SK-N-DZ (cell line): ENCODE data around the gene SRRM1.
"Not testable (repeated sequence)": the region's sequence is repeated elsewhere in the genome, so short reads cannot be mapped to it uniquely, and the experiment has no call there.

ENCODE experiments used
- DNase-seq: peaks from one replicate; pipeline ENCODE4 v3.0.0-alpha.2; 2015; ENCODE audit warnings: low spot score

Gene SRRM1

GRCh38 chr1:24643363-24644099, 429 bp downstream of the SRRM1 start:
- DNase-seq, result no peak

GRCh38 chr1:24644100-24644384, 940 bp downstream of the SRRM1 start:
- DNase-seq, result peak; percentile 10

GRCh38 chr1:24648919-24649318, 5.8 kb downstream of the SRRM1 start:
- DNase-seq, result no peak

GRCh38 chr1:24652382-24652781, 9.3 kb downstream of the SRRM1 start:
- DNase-seq, result no peak

- no peak for DNase-seq
Measured at GRCh38 chr1:24654010-24654409, 10.9 kb downstream of the SRRM1 start.

GRCh38 chr1:24656046-24656445, 12.9 kb downstream of the SRRM1 start:
- no peak for DNase-seq

GRCh38 chr1:24657781-24658180, 14.7 kb downstream of the SRRM1 start:
- DNase-seq, result no peak

- DNase-seq, result no peak
Measured at GRCh38 chr1:24659166-24659904, 16.2 kb downstream of the SRRM1 start.

GRCh38 chr1:24659993-24660665, 17.0 kb downstream of the SRRM1 start:
- no peak for DNase-seq

- no peak for DNase-seq
Measured at GRCh38 chr1:24664507-24665033, 21.5 kb downstream of the SRRM1 start.

- DNase-seq, result no peak
Measured at GRCh38 chr1:24666794-24667193, 23.7 kb downstream of the SRRM1 start.

GRCh38 chr1:24671372-24671771, 28.3 kb downstream of the SRRM1 start:
- DNase-seq, result not testable (repeated sequence)

GRCh38 chr1:24672686-24673085, 29.6 kb downstream of the SRRM1 start:
- not testable (repeated sequence) for DNase-seq

GRCh38 chr1:24673341-24673740, 30.2 kb downstream of the SRRM1 start:
- DNase-seq, result no peak

GRCh38 chr1:24678421-24678820, 35.3 kb downstream of the SRRM1 start:
- DNase-seq, result not testable (repeated sequence)

GRCh38 chr1:24679725-24680124, 36.6 kb downstream of the SRRM1 start:
- DNase-seq, result peak; percentile 88

- DNase-seq, result no peak
Measured at GRCh38 chr1:24683713-24684162, 40.6 kb downstream of the SRRM1 start.

GRCh38 chr1:24688033-24688432, 44.9 kb downstream of the SRRM1 start:
- DNase-seq, result no peak

GRCh38 chr1:24688621-24689195, 45.6 kb downstream of the SRRM1 start:
- peak; percentile 73 for DNase-seq

GRCh38 chr1:24691051-24691450, 47.9 kb downstream of the SRRM1 start:
- DNase-seq, result no peak

- no peak for DNase-seq
Measured at GRCh38 chr1:24692351-24692980, 49.4 kb downstream of the SRRM1 start.
